Retina (tissue), 1 donor: ENCODE measurements around the gene POR.

ENCODE experiments used
- DNase-seq: peaks from one replicate; pipeline ENCODE4 v3.0.0-alpha.2; 2016

The POR gene

DNA sequence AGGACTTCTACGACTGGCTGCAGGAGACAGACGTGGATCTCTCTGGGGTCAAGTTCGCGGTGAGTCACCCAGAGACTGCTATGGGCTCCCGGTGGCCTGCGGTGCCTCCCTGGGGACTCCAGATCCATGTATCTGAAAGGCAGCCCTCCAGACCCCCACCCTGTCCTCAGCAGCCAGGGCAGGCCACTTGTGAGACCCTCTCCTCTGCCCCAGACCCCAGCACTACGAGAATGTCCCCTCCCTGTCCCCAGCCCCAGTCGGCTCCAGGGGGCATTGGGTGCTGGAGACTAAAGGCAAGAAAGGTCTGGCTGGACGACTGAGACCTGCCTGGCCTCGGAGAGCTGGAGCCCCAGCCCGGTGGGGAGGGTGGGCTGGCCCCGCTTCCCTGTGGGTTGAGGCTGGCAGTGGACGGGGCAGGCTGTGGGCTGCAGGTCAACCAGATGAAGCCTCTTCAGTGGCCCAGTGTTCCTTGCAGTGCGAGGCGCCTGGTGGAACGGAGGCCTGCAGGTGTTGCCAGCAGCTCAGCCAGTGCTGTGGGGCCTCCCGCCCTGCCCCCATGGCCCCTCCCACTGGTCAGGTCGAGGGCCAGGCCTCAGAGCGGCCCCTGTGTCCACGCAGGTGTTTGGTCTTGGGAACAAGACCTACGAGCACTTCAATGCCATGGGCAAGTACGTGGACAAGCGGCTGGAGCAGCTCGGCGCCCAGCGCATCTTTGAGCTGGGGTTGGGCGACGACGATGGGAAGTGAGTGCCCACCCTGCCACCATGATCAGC lies 65.7 kb downstream of the POR start:
- DNase-seq, result no peak

DNA sequence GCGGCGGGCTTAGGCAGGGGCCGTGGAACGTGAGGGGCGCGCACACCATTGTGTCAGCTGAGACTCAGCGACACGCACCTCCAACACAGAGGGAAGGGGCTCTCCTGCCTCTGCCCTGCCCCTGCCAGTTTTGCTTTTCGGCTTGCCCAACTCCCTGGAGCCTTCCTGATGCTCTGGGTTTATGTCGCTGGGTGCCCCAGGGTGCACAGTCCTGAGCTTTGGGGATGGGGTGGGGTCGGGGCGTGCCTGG lies 66.2 kb downstream of the POR start:
- DNase-seq, result no peak

DNA sequence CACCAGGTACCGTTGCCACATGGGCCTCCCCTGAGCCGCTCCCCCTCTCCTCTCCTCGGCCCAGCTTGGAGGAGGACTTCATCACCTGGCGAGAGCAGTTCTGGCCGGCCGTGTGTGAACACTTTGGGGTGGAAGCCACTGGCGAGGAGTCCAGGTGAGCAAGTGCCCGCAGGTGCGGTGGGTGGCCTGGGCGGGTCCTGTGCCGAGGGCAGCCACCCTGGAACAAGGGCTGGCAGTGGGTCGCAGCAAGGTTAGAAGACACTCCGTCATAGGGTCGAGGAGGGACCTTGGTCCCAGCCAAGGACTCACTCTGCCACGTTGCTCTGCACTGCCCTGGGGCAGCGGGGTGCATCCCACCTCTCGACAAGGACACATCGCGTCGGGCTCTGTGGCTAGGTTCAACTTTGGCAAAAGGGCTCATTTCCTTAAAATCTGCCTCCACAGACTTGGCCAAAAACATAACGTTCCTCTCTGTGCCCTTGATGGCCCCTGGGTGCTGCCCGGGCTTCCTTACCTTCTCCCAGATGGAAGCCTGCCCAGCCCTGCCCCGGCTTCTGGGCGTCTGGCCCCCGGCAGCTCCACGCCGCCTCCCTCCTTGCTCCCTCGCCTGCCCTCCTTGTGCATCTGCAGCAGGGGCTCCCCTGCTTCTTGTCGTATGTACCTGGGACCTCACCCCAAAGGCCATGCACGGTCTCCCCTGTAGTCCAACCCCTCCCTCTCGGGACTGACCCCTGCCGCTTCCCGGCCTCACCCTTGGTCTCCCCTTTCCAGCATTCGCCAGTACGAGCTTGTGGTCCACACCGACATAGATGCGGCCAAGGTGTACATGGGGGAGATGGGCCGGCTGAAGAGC lies 66.7 kb downstream of the POR start:
- no peak for DNase-seq

DNA sequence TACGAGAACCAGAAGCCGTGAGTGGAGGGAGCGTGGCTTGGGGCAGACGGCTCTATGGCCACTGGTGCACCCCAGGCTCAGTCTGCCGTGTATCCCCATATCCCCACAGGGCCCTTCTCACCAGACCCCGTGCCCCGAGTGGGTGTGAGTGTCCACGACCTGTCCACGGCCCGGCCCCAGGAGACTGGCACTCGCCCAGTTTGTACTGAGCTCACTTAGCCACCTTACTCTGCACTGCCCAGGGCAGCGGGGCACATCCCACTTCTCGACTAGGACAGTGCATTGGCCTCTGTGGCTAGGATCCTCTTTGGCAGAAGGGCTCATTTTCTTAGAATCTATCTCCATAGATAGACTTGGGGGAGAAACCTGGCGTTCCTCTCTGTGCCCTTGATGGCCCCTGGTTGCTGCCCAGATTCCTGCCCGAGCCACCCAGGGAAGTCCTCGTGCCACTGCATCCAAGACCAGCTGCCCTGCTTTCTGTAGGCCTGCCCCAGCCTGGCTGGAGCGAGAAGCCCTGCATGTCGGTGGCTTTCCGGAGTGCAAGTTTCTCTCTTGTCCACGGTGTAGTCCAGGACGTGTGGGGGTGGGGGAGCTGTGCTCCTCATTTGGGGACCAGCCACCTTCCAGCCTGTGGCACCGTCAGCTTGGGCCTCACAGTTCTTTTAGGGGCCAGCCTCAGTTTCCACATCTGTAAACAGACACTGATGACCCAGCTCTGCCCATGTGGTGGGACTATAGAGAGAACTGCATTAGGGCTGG lies 67.5 kb downstream of the POR start:
- DNase-seq, result no peak

- no peak for DNase-seq
Observed at GRCh38 chr7:75983471-75984129, 68.6 kb downstream of the POR start.

GRCh38 chr7:75984130-75985008 lies 69.4 kb downstream of the POR start:
- DNase-seq, result no peak

- no peak for DNase-seq
Observed at GRCh38 chr7:75985009-75985517, 70.1 kb downstream of the POR start.

DNA sequence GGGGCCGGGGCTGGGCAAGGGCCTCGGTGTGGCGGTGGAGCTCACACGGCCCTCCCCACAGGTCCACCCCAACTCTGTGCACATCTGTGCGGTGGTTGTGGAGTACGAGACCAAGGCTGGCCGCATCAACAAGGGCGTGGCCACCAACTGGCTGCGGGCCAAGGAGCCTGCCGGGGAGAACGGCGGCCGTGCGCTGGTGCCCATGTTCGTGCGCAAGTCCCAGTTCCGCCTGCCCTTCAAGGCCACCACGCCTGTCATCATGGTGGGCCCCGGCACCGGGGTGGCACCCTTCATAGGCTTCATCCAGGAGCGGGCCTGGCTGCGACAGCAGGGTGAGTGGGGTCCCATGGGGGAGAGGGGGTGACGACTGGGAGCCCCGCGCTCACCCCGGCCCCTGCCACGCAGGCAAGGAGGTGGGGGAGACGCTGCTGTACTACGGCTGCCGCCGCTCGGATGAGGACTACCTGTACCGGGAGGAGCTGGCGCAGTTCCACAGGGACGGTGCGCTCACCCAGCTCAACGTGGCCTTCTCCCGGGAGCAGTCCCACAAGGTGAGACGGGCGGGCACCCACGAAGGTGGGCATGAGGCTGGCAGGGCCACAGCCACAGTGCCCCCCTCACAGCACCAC lies 70.7 kb downstream of the POR start:
- no peak for DNase-seq

DNA sequence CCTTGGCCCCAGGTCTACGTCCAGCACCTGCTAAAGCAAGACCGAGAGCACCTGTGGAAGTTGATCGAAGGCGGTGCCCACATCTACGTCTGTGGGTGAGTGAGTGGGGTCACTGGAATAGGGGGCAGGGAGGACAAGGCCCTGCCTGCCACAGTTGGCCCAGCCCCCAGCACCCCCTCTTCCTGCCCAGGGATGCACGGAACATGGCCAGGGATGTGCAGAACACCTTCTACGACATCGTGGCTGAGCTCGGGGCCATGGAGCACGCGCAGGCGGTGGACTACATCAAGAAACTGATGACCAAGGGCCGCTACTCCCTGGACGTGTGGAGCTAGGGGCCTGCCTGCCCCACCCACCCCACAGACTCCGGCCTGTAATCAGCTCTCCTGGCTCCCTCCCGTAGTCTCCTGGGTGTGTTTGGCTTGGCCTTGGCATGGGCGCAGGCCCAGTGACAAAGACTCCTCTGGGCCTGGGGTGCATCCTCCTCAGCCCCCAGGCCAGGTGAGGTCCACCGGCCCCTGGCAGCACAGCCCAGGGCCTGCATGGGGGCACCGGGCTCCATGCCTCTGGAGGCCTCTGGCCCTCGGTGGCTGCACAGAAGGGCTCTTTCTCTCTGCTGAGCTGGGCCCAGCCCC lies 71.3 kb downstream of the POR start:
- no peak for DNase-seq

GRCh38 chr7:75987026-75987804 lies 72.3 kb downstream of the POR start:
- no peak for DNase-seq

DNA sequence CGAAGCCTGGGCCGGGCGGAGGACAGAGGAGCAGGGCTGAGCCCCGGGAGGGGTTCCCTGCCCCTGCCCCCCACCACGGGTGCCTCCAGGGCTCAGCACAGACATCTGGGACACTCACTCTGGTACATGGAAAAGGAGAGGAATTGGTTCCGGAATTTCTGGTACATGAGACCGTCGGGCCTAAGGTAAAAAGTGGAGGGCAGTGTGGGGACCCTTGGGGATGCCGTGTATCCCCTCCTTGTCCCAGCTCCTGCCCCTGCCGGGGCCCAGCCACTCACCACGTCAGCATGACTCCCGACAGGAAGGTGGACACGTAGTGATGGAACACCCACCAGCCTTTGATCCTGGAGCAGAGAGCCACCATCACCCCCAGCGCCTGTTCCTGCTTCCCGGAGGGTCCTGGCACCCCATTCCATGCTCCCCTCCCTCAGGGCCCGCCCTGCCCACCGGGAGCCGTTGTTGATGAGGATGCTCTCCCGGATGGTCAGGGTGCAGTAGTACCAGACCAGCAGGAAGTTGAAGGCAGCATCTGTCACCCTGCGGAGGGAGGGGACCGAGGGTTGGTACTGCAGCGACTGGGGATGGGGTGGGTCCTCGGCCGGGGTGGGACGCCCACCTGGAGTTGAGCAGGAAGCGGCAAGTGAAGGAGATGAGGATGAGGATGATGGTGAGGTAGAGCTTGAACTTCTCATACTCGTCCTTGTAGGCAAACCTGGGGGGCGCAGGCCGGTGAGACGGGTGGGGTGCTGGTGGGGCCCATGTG lies 73.0 kb downstream of the POR start:
- DNase-seq, result no peak

DNA sequence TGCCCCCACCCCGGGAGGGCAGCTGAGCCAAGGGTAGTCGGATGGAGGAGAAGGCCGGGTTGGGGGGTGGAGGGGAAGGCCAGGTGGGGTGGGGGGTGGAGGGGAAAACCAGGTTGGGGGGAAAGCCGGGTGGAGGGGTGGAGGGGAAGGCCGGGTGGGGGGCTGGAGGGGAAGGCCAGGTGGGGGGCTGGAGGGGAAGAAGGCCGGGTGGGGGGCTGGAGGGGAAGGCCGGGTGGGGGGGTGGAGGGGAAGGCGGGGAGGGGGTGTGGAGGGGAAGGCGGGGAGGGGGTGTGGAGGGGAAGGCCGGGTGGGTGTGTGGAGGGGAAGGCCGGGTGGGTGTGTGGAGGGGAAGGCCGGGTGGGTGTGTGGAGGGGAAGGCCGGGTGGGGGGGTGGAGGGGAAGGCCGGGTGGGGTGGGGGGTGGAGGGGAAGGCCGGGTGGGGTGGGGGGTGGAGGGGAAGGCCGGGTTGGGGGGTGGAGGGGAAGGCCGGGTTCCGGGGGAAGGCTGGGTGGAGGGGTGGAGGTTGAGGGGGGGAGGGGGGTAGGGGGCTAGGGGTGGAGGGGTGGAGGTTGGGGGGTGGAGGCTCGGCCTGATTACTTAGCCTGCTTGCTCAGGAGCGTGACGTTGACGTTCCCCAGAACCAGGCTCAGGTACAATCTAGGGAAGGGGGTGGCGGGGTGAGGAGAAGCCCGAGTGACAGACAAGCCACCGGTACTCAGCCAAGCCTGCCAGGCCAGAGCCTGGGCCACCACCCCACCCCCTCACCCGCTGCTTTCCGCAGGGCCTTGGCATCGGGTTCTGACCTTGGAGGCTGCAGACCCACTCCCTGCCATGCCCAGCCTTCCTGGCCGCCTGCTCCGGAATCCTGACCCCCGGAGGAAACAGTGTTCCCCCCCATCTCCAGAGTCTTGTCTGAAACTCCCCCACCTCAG lies 73.9 kb downstream of the POR start:
- DNase-seq, result no peak

- DNase-seq, result no peak
Observed at GRCh38 chr7:75989500-75990388, 74.8 kb downstream of the POR start.

GRCh38 chr7:75991531-75992082 lies 76.7 kb downstream of the POR start:
- no peak for DNase-seq

GRCh38 chr7:75992083-75992755 lies 77.3 kb downstream of the POR start:
- DNase-seq, result no peak
